ENCODE measurements around the gene ATXN1. TPM values are rescaled to one million over a fixed set of nuclear protein-coding genes. Genes with fewer than 3 reads are reported as not detected.

The ATXN1 gene
- total RNA-seq, 2 donors from 2014 or later: 21.6 to 25.4 TPM

GRCh38 chr6:16756660-16757255 lies 4.5 kb downstream of the ATXN1 start:
- no peak overlapping the region for H3K27ac Mint-ChIP-seq
- ATAC-seq (no peak), DNase-seq (ENCODE audit: low spot score in 2 of 2) (no peak)
- no peaks in the 10 kb centered on the region for H3K9me3 Mint-ChIP-seq
- H3K36me3 Mint-ChIP-seq: peaks cover 11 to 14% of the 10 kb centered on the region in 2 donors

- no peak for ATAC-seq
- no peak overlapping the region for H3K27ac Mint-ChIP-seq
- DNase-seq (ENCODE audit: low spot score in 2 of 2): no peak
- no peaks in the 10 kb centered on the region for H3K9me3 Mint-ChIP-seq
- H3K36me3 Mint-ChIP-seq: peaks cover 12 to 14% of the 10 kb centered on the region in 2 donors
Measured at GRCh38 chr6:16755544-16755943, 5.7 kb downstream of the ATXN1 start.

- peaks cover 14% of the 10 kb centered on the region in 2 donors for H3K36me3 Mint-ChIP-seq
- no peaks in the 10 kb centered on the region for H3K9me3 Mint-ChIP-seq
- no peak overlapping the region for H3K27ac Mint-ChIP-seq
- DNase-seq (ENCODE audit: low spot score in 2 of 2) (no peak), ATAC-seq (no peak)
Measured at GRCh38 chr6:16754876-16755275, 6.4 kb downstream of the ATXN1 start.

GRCh38 chr6:16754274-16754673 lies 7.0 kb downstream of the ATXN1 start:
- H3K27ac Mint-ChIP-seq: no peak overlapping the region
- no peak for ATAC-seq
- H3K36me3 Mint-ChIP-seq: peaks cover 9 to 15% of the 10 kb centered on the region in 2 donors
- no peak for DNase-seq (ENCODE audit: low spot score in 2 of 2)
- no peaks in the 10 kb centered on the region for H3K9me3 Mint-ChIP-seq

GRCh38 chr6:16753341-16753740 lies 7.9 kb downstream of the ATXN1 start:
- peaks cover 9 to 15% of the 10 kb centered on the region in 2 donors for H3K36me3 Mint-ChIP-seq
- no peak for DNase-seq (ENCODE audit: low spot score in 2 of 2)
- no peaks in the 10 kb centered on the region for H3K9me3 Mint-ChIP-seq
- no peak for ATAC-seq
- H3K27ac Mint-ChIP-seq: no peak overlapping the region

GRCh38 chr6:16752206-16752866 lies 8.9 kb downstream of the ATXN1 start:
- Mint-ChIP-seq H3K27ac (no peak overlapping the region), H3K36me3 (peaks cover 15% of the 10 kb centered on the region in 2 donors), H3K9me3 (no peaks in the 10 kb centered on the region)
- no peak for ATAC-seq
- no peak for DNase-seq (ENCODE audit: low spot score in 2 of 2)

GRCh38 chr6:16751251-16751946 lies 9.9 kb downstream of the ATXN1 start:
- DNase-seq (ENCODE audit: low spot score in 2 of 2): no peak
- H3K36me3 Mint-ChIP-seq: peaks cover 15% of the 10 kb centered on the region in 2 donors
- no peaks in the 10 kb centered on the region for H3K9me3 Mint-ChIP-seq
- ATAC-seq: no peak
- no peak overlapping the region for H3K27ac Mint-ChIP-seq

GRCh38 chr6:16750566-16750965 lies 10.7 kb downstream of the ATXN1 start:
- H3K36me3 Mint-ChIP-seq: peaks cover 15% of the 10 kb centered on the region in 2 donors

GRCh38 chr6:16749516-16750485 lies 11.5 kb downstream of the ATXN1 start:
- no peak for ATAC-seq
- Mint-ChIP-seq H3K27ac (no peak overlapping the region), H3K36me3 (peaks cover 15% of the 10 kb centered on the region in 2 donors), H3K9me3 (no peaks in the 10 kb centered on the region)
- no peak for DNase-seq (ENCODE audit: low spot score in 2 of 2)

More at GRCh38 chr6:16750566-16750965, 10.7 kb downstream of the ATXN1 start:
- H3K9me3 Mint-ChIP-seq: no peaks in the 10 kb centered on the region
- ATAC-seq (no peak), DNase-seq (ENCODE audit: low spot score in 2 of 2) (no peak)
- no peak overlapping the region for H3K27ac Mint-ChIP-seq

GRCh38 chr6:16748025-16748319 lies 13.3 kb downstream of the ATXN1 start:
- ATAC-seq (no peak), DNase-seq (ENCODE audit: low spot score in 2 of 2) (no peak)
- Mint-ChIP-seq H3K36me3 (peaks cover 15% of the 10 kb centered on the region in 2 donors), H3K9me3 (no peaks in the 10 kb centered on the region), H3K27ac (no peak overlapping the region)

- DNase-seq (ENCODE audit: low spot score in 2 of 2) (no peak), ATAC-seq (no peak)
- Mint-ChIP-seq H3K36me3 (peaks cover 12 to 15% of the 10 kb centered on the region in 2 donors), H3K27ac (no peak overlapping the region), H3K9me3 (no peaks in the 10 kb centered on the region)
Measured at GRCh38 chr6:16747232-16748024, 13.8 kb downstream of the ATXN1 start.

- no peak for ATAC-seq
- Mint-ChIP-seq H3K9me3 (no peaks in the 10 kb centered on the region), H3K36me3 (peaks cover 10 to 15% of the 10 kb centered on the region in 2 donors), H3K27ac (no peak overlapping the region)
- no peak for DNase-seq (ENCODE audit: low spot score in 2 of 2)
Measured at GRCh38 chr6:16746812-16747211, 14.4 kb downstream of the ATXN1 start.

GRCh38 chr6:16746401-16746800 lies 14.9 kb downstream of the ATXN1 start:
- Mint-ChIP-seq H3K9me3 (no peaks in the 10 kb centered on the region), H3K27ac (no peak overlapping the region), H3K36me3 (peaks cover 8 to 13% of the 10 kb centered on the region in 2 donors)
- no peak for ATAC-seq
- DNase-seq (ENCODE audit: low spot score in 2 of 2): no peak

GRCh38 chr6:16743664-16744210 lies 17.5 kb downstream of the ATXN1 start:
- Mint-ChIP-seq H3K27ac (no peak overlapping the region), H3K36me3 (peaks cover 6% of the 10 kb centered on the region in 2 donors), H3K9me3 (no peaks in the 10 kb centered on the region)
- ATAC-seq (no peak), DNase-seq (ENCODE audit: low spot score in 2 of 2) (no peak)

- ATAC-seq: no peak
- Mint-ChIP-seq H3K27ac (no peak overlapping the region), H3K9me3 (no peaks in the 10 kb centered on the region), H3K36me3 (peaks cover 0 to 6% of the 10 kb centered on the region in 2 donors)
- no peak for DNase-seq (ENCODE audit: low spot score in 2 of 2)
Measured at GRCh38 chr6:16742116-16742515, 19.1 kb downstream of the ATXN1 start.
